ENCODE results near the gene XPO6.

XPO6 gene

GRCh38 chr16:28179354-28179753 is 32.4 kb downstream of the XPO6 start:
- TF ChIP-seq, protein P1, sequence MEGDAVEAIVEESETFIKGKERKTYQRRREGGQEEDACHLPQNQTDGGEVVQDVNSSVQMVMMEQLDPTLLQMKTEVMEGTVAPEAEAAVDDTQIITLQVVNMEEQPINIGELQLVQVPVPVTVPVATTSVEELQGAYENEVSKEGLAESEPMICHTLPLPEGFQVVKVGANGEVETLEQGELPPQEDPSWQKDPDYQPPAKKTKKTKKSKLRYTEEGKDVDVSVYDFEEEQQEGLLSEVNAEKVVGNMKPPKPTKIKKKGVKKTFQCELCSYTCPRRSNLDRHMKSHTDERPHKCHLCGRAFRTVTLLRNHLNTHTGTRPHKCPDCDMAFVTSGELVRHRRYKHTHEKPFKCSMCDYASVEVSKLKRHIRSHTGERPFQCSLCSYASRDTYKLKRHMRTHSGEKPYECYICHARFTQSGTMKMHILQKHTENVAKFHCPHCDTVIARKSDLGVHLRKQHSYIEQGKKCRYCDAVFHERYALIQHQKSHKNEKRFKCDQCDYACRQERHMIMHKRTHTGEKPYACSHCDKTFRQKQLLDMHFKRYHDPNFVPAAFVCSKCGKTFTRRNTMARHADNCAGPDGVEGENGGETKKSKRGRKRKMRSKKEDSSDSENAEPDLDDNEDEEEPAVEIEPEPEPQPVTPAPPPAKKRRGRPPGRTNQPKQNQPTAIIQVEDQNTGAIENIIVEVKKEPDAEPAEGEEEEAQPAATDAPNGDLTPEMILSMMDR (IDR thresholded peaks at IDR 0.05; ENCODE audit: low read length, missing control alignments) = no peak
- H3K4me3 ChIP-seq (replicated peaks; ENCODE audit: low read depth, low read length) = no peak overlapping the region
- no peak for DNase-seq (ENCODE audit: low read depth)

GRCh38 chr16:28175715-28176114 is 36.0 kb downstream of the XPO6 start:
- TF ChIP-seq, protein P1 (IDR thresholded peaks at IDR 0.05; ENCODE audit: low read length, missing control alignments) = no peak
- no peak for DNase-seq (ENCODE audit: low read depth)
- no peak overlapping the region for H3K4me3 ChIP-seq (replicated peaks; ENCODE audit: low read depth, low read length)

GRCh38 chr16:28172336-28172735 is 39.4 kb downstream of the XPO6 start:
- DNase-seq (ENCODE audit: low read depth) = no peak
- H3K4me3 ChIP-seq (replicated peaks; ENCODE audit: low read depth, low read length) = no peak overlapping the region
- TF ChIP-seq, protein P1 (IDR thresholded peaks at IDR 0.05; ENCODE audit: low read length, missing control alignments) = no peak

DNA sequence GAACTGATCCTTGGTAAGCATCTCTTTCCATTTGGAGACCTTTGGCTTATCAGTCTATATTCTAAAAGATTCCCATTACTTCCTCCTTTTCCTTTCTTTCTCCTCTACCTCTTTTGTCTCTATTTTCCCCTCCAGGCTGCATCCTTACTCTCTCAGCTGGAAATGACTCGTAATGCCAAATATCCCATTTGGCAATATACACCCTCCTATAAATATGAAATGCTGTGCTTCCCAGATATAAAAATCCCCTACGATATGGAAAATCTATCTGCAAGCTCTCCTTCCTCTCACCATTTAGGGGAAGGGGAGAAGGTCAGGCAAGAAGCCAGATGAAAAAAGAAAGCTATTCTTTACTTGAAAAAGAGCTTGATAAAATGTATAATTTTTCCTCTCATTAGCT is 39.9 kb downstream of the XPO6 start:
- no peak for DNase-seq (ENCODE audit: low read depth)
- no peak overlapping the region for H3K4me3 ChIP-seq (replicated peaks; ENCODE audit: low read depth, low read length)
- TF ChIP-seq, protein P1 (IDR thresholded peaks at IDR 0.05; ENCODE audit: low read length, missing control alignments) = no peak

- DNase-seq (ENCODE audit: low read depth) = no peak
- TF ChIP-seq, protein P1 (IDR thresholded peaks at IDR 0.05; ENCODE audit: low read length, missing control alignments) = no peak
- no peak overlapping the region for H3K4me3 ChIP-seq (replicated peaks; ENCODE audit: low read depth, low read length)
These were observed 42.7 kb downstream of the XPO6 start for GRCh38 chr16:28168991-28169554.

GRCh38 chr16:28167730-28168129 is 44.0 kb downstream of the XPO6 start:
- no peak for DNase-seq (ENCODE audit: low read depth)
- H3K4me3 ChIP-seq (replicated peaks; ENCODE audit: low read depth, low read length) = no peak overlapping the region

GRCh38 chr16:28167221-28167620 is 44.5 kb downstream of the XPO6 start:
- TF ChIP-seq, protein P1 (IDR thresholded peaks at IDR 0.05; ENCODE audit: low read length, missing control alignments) = no peak
- no peak for DNase-seq (ENCODE audit: low read depth)
- no peak overlapping the region for H3K4me3 ChIP-seq (replicated peaks; ENCODE audit: low read depth, low read length)

More at GRCh38 chr16:28167730-28168129, 44.0 kb downstream of the XPO6 start:
- TF ChIP-seq, protein P1 (IDR thresholded peaks at IDR 0.05; ENCODE audit: low read length, missing control alignments) = no peak

Measured in fibroblast of pulmonary artery (primary cell).